Measurements from ENCODE around the gene DNASE1.
A peak's percentile ranks its signal among the peaks of the same experiment; 100 is the strongest.
"Not testable (repeated sequence)": the region's sequence is repeated elsewhere in the genome, so short reads cannot be mapped to it uniquely, and the experiment has no call there.

DNASE1 gene

DNA sequence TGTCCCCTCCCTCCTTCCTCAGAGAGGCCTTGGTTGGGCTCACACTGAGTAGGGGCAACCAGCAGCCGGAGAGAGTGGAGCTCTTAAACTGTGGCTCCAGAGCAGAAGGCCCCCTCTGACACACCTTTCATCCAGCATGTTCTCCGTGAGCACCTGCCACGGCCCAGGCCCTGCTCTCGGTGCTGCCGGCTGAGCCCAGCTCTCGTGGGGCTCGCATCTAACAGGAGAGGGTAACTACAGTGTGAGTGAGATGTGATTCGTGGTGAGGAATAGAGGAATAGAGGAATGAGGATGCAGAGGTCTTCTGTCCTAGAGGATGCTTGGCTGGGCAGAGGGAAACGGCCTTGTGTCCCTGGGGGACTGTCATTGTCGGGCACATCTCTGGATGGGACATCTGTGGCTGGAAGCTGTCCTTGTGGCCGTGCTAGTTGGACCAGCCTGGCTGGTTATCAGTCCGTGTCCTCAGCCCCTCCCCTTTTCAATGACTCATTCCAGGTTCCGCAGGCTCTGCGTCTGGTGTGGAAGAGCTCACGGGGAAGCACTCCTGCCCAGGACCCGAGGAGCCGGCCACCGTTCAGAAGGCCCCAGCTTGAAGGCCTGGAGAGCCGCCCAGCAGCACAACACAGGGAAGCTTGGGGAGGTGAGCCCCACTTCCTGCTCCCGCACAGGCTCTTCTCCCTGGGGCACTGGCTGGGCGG, 11.9 kb upstream of the DNASE1 start:
- DNase-seq: no peak

DNA sequence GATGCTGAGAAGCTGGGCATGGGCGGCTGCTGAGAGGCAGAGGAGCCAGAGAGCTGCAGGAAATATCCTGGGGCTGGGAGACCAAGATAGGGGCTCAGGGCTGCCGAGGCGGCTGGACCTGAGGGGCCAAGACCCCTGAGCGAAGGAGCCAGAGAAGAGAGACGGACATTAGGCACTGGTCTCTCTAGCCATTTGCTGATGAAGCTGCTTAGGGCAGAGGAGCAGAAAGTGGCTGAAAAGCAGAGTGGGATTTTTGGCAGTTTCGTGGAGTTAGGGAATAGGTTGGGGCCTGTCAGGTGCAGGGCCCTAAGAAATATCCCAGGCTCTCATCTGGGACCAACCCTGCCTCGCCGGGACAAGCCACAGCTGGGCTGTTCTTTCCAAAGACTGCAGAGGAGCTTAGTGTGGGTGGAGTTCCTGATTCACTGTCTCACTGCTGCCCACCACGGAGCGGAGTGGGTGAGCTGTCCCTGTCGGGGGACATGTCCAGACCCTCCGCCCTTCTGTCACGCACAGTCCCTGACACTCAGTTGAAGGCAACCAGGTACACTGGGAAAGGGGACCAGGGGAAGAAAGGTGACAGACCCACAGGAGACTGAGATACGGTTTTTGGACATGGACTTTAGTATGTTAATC, 11.3 kb upstream of the DNASE1 start:
- DNase-seq: no peak

DNA sequence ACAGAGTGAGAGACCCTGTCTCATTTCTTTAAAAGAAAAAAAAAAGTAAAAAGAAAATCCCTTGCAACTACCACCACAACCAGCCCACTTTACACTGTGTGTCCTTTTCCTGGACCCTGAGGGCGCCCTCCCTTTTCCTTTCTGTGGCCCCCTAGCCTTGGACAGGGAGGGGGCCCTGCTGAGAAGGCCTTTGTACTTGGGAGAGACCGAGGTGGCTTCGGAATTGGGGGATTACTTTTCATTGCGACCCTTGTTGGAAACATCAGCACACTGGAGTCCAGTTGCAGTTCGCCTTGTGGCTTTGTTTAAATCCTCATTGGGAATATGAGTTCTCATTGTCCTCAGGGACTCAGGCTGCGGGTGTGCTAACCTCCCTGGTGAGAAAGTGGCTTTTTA, 9.4 kb upstream of the DNASE1 start:
- DNase-seq: no peak

DNA sequence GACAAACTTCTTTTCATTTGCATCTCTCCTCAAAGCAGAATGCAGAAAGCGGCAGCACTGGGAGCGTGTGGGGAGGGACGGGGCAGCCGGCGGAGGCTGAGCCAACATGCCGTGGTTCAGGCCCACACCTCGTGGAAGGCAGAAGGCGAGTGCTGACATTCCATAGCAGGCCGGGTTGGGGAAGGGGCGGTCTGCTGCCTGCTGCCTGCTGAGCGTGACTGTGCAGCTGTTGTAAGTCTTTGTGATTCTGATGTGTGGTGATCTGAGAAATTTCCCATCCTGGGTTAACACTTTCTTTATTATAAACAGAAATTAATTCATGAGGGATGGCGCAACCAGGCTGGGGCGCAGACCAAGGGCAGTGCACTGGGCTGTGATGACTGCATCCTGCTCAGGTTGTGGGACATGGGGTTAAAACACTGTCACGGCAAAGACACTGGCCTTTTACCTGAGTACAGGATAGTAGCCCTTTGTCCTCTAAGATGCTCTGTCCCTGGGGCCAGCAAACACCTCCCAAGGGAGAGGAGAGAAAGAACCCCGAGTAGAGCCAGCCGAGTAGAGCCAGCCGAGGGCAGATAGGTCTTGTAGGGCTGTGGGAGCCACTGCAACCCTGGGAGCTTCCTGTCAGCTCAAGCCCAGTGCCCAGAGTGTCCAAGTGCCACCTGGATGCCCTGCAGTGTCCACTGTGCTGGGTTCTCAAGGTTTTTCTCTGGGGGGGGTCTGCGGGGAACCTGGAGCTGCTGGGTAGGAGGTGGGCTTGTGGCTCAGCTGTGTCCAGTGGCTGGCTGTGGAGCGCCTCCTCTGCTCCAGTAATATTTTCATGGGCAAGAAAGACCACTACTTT, 8.8 kb upstream of the DNASE1 start:
- no peak for DNase-seq

DNA sequence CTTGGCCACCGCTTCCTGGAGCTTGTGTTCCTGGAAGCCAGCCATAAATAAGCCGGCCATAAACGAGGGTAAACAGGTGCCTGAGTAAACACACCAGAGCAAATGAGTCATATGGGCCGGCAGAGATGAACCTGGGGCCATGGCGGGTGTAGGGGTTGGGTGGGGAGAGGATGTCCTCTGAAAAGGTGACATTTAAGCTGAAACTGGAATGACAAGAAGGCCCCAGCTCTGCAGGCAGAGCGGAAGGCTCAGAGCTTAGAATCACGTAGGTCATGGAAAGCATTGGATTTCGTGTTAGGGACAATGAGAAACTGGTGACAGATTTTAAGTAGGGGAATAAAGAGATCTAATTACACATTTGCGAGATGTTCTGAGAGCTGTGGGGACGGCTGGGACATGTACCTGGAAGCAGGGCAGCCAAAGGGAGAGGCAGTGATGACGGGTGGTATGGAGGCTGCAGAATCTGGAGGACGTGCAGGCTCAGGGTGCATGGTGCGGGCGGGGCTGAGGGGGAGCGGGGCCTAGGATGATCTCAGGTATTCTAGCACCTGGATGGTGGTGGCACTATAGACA, 8.1 kb upstream of the DNASE1 start:
- DNase-seq: peak; percentile 72

DNA sequence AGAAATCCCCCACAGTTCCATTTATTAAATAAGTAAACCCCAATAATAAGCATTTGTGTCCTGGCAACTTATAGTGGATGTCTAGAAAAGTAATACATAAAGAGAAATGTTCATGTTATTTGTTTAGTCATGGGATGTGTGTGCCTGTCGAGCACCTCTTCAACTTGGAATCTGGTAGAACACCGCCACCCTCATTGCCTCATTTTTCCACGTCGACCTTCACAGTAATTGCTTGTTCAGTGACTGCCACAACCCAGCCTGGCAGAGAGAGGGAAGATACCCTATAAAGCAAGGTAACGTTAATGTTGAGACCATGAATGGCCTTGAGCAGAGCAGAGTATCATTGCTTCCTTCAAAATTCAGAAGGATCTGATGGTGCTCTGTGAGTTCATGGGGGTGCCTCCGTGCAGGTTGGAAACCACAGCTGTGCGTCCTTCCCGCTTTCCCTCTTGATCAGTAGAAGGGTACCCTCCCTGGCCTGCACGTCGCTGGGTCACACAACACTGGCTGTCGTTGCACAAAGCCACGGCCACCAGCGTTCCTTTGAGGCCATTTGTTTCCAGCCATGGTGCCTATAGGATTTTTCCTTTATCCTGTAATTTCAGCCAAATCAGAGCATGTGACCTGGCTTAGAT, 3.7 kb upstream of the DNASE1 start:
- DNase-seq: no peak

DNA sequence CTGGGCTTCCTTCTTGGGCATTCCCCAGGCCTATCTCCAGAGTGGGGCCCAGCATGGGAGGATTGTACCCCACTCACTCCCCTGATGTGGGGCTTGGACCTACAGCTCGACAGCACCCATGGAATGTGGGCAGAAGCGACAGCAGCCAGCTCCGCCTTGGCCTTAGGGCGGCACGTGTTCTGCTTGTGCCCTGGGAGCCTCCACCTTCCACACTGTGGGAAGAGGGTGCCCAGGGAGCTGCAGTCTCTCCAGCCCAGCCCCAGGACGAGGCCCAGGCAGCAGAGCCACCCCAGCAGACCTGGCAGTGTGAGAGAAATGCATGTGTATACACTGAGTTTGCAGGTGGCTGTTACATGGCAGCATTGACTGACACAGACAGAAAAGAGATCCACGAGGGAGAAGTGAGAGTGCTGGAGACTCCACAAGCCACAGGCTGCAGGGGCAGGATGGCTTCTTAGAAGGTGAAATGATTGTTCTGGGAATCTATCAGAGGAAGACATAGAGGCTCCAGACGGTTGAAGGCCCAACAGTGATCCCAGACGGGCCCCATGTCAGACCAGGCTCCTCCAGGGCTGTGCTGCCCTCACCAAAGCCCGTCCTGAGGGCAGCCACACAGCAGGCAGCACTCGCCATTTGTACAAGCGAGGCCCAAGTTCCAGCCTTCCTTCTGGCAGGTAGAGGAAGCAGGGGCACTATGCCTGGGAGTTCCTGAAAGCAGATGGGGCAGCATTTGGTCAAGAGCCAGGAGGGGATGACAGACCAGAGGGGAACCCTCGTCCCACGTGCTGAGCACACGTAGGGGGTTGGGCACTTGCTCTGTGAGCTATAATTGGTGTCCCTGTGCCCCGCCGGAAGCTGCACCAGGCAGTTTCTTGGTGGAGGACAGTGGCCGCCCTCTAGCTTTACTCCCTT, 2.8 kb upstream of the DNASE1 start:
- DNase-seq: no peak

DNA sequence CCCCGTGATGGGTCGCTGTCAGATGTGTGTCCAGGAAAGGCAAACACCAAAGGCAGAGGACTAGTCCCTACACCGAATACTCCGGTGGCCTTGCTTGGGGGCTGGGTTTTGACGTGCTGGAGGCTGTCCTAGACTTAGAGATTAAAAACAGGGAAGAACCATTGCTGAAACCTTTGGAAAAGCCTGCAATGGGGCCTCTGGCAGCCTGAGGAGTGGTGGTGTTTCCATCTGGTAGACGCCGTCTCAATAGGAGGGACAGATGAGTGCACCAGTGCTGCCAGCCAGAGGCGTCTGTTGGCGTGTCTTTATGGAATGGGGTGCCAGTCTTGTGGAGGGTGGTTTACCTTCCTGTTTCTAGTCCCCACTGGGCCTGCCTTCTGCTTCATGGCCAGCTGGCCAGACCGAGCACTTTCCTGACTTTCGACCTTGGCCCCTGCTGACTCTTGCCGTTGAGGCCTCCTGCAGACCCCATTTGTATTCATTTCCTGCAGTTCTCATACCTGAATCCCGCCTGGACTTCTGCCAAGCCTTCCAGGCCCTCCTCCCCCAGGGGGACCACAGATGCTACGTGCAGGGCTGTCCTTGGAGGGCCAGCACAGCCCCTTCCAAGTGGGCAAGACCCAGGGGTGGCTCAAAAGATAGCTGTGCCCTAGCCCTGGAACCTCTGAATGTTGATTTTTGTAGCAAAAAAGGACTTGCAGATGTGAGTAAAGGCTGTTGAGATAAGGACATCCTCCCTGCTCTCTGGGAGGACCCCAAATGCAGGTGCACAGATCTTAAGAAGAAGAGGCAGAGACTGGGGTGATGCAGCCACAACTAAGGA, 1.9 kb upstream of the DNASE1 start:
- no peak for DNase-seq

DNA sequence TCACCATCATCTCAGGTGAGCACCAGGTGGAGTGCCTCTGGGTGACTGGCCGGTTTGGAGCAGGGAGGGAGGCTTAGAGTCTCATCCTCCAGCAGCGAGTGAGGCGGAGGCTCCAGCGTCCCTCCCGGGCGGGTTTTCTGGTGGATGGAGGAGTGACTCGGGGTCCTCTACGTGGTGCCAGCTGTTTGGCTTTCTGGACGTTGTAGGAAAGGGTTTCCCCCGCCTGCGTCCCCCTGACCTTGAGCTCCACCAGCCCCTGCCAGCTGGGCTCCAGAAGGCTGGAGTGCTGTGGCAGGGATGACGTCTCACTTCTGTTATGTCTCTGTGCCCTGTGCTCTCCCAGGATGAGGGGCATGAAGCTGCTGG, 522 bp downstream of the DNASE1 start:
- DNase-seq: no peak

DNA sequence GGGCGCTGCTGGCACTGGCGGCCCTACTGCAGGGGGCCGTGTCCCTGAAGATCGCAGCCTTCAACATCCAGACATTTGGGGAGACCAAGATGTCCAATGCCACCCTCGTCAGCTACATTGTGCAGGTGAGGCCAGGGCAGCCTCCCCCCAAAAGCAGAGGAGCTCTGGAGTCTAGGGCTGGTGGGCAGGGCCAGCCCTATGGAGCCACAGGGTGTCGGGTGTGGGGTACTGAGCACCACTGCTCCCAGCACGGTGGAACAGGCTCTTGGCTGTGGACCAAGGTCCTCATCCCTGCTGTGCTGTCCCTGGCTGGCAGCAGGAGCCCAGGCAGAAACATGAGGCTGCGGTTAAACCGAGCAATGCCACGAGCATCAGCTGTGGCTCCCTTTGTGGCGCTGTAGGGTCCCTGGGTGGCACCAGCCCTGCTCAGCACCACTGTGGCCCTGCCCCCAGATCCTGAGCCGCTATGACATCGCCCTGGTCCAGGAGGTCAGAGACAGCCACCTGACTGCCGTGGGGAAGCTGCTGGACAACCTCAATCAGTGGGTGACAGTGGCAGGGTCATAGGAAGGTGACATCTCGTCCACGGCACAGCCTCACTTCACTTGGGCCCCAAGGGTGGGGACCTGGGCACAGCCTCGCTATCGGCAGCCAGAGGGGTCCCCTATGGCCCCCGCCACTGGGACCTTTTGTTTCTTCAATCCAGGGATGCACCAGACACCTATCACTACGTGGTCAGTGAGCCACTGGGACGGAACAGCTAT, 1.1 kb downstream of the DNASE1 start:
- DNase-seq: no peak

DNA sequence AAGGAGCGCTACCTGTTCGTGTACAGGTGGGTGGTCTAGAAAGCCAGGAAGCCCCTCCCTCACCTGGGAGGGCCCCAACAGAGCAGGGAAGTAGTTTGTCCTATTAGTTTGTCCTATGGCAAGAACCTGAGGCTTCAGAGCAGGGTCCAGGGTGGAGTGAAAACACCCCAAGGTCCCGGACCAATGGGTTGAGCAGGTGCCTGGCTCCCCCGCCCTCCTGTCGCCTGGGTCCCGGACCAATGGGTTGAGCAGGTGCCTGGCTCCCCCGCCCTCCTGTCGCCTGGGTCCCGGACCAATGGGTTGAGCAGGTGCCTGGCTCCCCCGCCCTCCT, 1.6 kb downstream of the DNASE1 start:
- not testable (repeated sequence) for DNase-seq

DNA sequence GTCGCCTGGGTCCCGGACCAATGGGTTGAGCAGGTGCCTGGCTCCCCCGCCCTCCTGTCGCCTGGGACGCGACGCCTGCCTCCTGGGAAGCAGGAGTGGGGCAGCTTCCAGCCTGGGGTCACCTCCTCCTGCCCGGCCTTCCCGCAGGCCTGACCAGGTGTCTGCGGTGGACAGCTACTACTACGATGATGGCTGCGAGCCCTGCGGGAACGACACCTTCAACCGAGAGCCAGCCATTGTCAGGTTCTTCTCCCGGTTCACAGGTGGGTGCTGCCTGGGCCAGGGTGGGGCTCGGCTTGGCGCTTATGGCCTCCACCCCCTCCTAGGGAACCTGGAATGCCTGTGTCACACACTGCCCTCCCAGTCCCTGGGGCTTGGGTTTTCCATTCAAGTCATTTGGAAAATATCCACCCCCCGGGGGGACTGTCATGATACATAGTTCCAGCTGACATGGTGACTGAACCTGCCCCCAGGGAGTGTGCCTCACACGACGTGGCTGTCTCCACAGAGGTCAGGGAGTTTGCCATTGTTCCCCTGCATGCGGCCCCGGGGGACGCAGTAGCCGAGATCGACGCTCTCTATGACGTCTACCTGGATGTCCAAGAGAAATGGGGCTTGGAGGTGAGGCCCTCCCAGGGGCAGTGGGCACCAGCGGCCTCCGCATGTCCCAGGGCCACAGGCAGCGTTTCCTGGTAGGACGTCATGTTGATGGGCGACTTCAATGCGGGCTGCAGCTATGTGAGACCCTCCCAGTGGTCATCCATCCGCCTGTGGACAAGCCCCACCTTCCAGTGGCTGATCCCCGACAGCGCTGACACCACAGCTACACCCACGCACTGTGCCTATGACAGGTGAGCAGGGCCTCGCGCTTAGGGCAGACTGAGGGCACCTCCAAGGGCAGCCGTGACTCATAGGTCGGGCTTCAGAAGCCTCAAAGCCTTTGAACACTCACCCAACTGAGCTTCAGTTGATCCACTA, 2.3 kb downstream of the DNASE1 start:
- no peak for DNase-seq

DNA sequence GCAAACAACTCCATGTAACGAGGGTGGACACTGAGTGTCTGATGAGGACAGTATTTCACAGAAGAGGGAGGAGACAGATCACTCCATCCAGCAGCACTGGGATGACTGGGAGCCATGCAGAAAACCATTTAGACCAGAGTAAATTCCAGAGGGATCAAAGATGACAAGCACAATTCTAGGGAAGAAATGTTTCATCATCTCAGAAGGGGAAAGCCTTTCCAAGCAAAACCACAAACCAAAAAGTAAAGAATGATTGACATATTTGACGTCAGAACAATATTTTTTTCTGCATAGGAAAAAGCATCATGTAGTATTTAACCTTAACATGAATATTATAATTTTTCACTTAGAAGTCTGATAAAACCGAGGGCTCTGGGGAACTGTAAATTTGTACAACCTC, 4.8 kb downstream of the DNASE1 start:
- DNase-seq: no peak

DNA sequence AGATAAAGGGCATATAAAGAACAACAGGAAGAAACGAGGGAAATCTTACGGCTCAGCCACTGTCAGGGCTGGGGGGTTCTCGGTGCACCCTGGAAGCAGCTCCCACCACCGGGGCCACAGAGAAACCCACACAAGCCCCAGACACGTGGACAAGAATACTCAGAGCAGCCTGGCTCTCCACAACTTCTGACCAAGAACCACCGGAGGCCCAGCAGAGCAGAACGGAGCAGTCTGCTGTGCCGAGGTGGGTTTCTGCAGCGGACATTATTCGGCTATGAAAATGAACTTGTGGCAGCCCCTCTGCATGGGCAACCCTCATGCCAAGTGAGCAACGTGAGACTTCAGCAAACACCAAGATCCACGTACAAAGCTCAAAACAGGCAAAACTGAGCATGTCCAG, 6.8 kb downstream of the DNASE1 start:
- DNase-seq: no peak

DNA sequence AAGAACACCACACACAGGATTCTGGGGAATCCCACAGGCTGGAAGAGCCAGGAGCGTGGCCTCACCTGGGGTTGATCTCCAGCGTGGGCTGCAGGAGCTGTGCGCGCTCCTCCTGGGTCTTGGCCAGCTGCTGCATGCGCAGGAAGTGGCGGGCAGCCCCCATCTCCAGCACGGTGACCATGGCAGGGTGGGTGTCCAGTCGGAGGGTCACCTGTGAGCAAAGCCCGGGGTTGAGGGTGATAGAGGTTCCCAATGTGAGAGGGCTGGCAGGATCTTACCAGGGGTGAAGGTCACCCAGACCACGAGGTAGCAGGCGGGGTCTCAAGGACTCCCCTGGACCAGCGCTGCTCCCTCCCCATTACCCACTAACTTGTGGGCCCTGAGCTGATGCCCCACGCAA, 7.4 kb downstream of the DNASE1 start:
- DNase-seq: no peak

DNA sequence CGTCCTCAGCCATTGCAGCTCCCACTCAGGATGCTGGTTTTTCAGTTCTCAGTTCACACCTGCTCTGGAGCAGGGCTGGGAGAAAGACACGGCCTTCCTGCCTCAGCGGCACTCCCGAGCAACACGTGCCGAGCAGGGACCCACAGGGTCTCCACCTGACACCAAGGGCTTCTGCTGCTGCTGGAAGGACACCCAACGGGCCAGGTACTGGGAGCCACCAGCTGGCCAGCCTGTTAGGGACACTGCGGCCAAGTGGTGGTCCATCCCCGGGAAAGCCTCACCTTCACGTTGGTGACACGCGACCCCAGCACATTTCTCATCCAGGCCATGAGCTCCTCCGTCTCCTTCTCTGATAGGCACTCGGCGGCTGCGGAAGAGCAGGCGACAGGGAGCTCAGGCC, 8.1 kb downstream of the DNASE1 start:
- DNase-seq: no peak

DNA sequence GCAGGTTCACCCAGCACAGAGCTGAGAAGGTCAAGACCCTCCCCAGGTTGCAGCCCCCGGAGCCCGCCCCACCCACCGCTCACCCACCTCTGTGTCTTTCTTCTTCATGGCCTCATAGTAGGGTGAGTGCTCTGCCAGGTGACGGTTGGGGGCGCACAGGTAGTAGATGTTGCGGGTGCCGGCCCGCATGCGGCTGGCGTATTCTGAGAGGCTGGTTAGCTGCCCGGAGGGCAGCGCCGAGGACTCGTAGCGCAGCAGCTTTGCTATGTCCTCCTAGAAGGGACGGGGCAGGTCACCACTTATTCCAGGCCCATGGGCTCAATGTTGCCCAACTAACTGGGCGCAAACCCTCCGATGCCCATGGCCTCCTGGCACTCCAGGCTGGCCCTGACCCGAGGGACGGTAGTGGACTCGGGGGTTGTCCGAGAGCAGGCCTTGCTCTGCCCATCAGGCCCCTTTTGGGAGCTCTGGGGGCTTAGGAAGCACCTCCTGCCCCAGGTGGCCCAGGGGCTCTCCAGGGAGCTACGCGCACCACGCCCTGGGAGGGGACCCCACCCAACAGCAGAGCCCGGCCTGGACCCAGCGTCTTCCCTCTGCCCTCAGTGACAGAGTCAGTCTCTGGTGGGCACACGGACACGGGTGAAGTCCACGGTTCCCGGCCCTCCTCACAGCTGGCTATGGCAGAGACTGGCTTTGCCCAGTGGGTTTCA, 9.9 kb downstream of the DNASE1 start:
- DNase-seq: no peak

DNA sequence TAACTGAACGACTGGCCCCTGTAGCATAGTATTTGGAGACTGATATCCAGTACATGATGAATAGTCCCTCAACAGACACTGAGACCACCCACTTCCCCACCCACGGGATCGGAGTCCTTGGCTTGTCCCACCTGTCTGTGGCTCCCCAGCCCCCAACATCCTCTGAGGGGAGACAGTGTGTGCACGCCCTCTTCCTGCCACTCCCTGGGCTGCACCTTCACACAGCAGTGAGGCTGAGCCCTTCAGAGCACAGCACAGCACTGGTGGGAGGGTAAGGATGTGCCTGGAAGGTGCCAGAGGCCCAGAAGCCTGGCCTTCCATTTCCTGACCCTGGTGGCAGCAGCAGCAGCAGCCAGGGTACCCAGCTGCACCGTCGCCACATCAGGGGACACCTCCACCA, 11.0 kb downstream of the DNASE1 start:
- DNase-seq: no peak

DNA sequence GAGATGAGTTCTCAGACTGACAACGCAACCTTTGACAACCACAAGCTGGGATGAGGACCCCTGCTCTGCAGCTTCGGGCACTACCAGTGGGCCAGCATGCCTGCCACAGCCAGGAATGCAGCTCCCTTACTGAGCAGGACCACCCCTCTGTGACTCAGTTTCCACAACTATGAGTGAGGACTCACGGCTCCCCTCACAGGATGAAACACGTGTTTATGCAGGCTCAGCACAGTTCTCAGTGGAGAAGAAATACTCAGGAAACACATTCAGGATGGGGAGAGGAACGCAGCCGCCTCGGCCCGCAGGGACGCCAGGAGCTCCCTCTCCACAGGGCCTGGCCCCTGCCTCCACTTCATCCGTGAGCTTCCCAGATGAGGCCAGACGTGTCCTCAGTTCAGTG, 14.1 kb downstream of the DNASE1 start:
- DNase-seq: no peak

All from NCI-H510A (cell line).